Mucosa of rectum (tissue), 2 donors: ENCODE data around the gene NME9.

Experiments
- H3K27ac ChIP-seq, 2 donors: one replicate each; pipeline ENCODE4 v1.7.0; 2013; ENCODE audit warnings: inconsistent platforms in 2 of 2, low read depth in 2 of 2, low read length in 2 of 2
- H3K27me3 ChIP-seq, 2 donors: one replicate each; pipeline ENCODE4 v1.7.0; 2013; ENCODE audit warnings: low read length in 2 of 2; ENCODE audit not compliant: control insufficient read depth in 2 of 2, insufficient read depth in 2 of 2
- H3K36me3 ChIP-seq, 2 donors: one replicate each; pipeline ENCODE4 v1.7.0; 2013; ENCODE audit warnings: low read length in 2 of 2; ENCODE audit not compliant: control insufficient read depth in 2 of 2, insufficient read depth in 2 of 2
- H3K4me1 ChIP-seq, 2 donors: one replicate each; pipeline ENCODE4 v1.7.0; 2013; ENCODE audit warnings: low read length in 2 of 2, mild to moderate bottlenecking in 1 of 2; ENCODE audit not compliant: control insufficient read depth in 2 of 2, insufficient read depth in 2 of 2
- H3K4me3 ChIP-seq, 2 donors: one replicate each; pipeline ENCODE4 v1.7.0; 2013; ENCODE audit warnings: low read length in 2 of 2
- H3K9ac ChIP-seq, 2 donors: one replicate each; pipeline ENCODE4 v1.7.0; 2013; ENCODE audit warnings: low read length in 2 of 2, low read depth in 1 of 2, mild to moderate bottlenecking in 1 of 2
- H3K9me3 ChIP-seq, 2 donors: one replicate each; pipeline ENCODE4 v1.7.0; 2013; ENCODE audit warnings: low read length in 2 of 2; ENCODE audit not compliant: control insufficient read depth in 2 of 2
- donor health status: healthy.
- donor health status: Normal muscosa, but diverticular disease.

Gene NME9

GRCh38 chr3:138334608-138335007, 5.0 kb upstream of the NME9 start:
- peaks cover 0 to 4% of the 10 kb centered on the region in 2 donors for H3K4me1 ChIP-seq
- no peaks in the 10 kb centered on the region for H3K9me3 ChIP-seq
- H3K9ac ChIP-seq, result no peak overlapping the region
- no peak overlapping the region for H3K4me3 ChIP-seq
- H3K36me3 ChIP-seq, result no peaks in the 10 kb centered on the region
- no peak overlapping the region for H3K27ac ChIP-seq
- peaks cover 2 to 3% of the 10 kb centered on the region in 2 donors for H3K27me3 ChIP-seq

GRCh38 chr3:138332472-138333073, 2.9 kb upstream of the NME9 start:
- H3K27me3 ChIP-seq, result peaks cover 2 to 3% of the 10 kb centered on the region in 2 donors
- H3K27ac ChIP-seq, result no peak overlapping the region
- no peak overlapping the region for H3K9ac ChIP-seq

GRCh38 chr3:138331143-138331894, 1.7 kb upstream of the NME9 start:
- Histone ChIP-seq H3K9ac (no peak overlapping the region), H3K9me3 (no peaks in the 10 kb centered on the region), H3K27me3 (peaks cover 3 to 4% of the 10 kb centered on the region in 2 donors), H3K27ac (no peak overlapping the region), H3K4me1 (peaks cover 4 to 9% of the 10 kb centered on the region in 2 donors), H3K36me3 (no peaks in the 10 kb centered on the region), H3K4me3 (no peak overlapping the region)

More at GRCh38 chr3:138332472-138333073, 2.9 kb upstream of the NME9 start:
- no peaks in the 10 kb centered on the region for H3K9me3 ChIP-seq
- H3K4me3 ChIP-seq, result no peak overlapping the region
- no peaks in the 10 kb centered on the region for H3K36me3 ChIP-seq
- peaks cover 4 to 9% of the 10 kb centered on the region in 2 donors for H3K4me1 ChIP-seq

DNA sequence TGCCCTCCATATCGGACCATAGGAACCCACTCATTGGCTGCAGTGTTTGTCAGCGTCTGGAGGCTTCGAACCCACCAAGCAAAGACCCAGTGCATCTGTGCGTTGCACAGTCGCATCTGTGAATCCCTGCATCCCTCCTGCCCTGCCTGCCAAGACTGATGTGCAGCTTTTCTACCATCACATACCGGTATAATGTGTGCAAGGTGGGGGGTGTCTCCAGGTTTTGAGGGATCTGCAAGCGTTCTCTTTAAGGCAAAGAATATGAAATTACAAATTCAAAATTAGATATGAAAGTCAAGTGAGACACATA, 288 bp upstream of the NME9 start:
- Histone ChIP-seq H3K27me3 (peaks cover 3 to 4% of the 10 kb centered on the region in 2 donors), H3K4me3 (peak overlapping the region; percentile 55 to 73), H3K9ac (peak overlapping the region in 1 of 2 donors; percentile 50), H3K4me1 (peaks cover 4 to 9% of the 10 kb centered on the region in 2 donors), H3K27ac (no peak overlapping the region), H3K9me3 (no peaks in the 10 kb centered on the region), H3K36me3 (no peaks in the 10 kb centered on the region)

GRCh38 chr3:138328341-138328740, 1.3 kb downstream of the NME9 start:
- H3K27ac ChIP-seq, result no peak overlapping the region
- no peaks in the 10 kb centered on the region for H3K9me3 ChIP-seq
- H3K4me3 ChIP-seq, result no peak overlapping the region
- no peak overlapping the region for H3K9ac ChIP-seq
- H3K4me1 ChIP-seq, result peaks cover 4 to 9% of the 10 kb centered on the region in 2 donors
- peaks cover 0 to 6% of the 10 kb centered on the region in 2 donors for H3K27me3 ChIP-seq
- no peaks in the 10 kb centered on the region for H3K36me3 ChIP-seq

GRCh38 chr3:138327831-138328230, 1.8 kb downstream of the NME9 start:
- no peaks in the 10 kb centered on the region for H3K36me3 ChIP-seq
- no peak overlapping the region for H3K4me3 ChIP-seq
- peaks cover 0 to 6% of the 10 kb centered on the region in 2 donors for H3K27me3 ChIP-seq
- peaks cover 4 to 9% of the 10 kb centered on the region in 2 donors for H3K4me1 ChIP-seq
- no peak overlapping the region for H3K9ac ChIP-seq
- H3K9me3 ChIP-seq, result no peaks in the 10 kb centered on the region
- H3K27ac ChIP-seq, result no peak overlapping the region

- Histone ChIP-seq H3K4me3 (no peak overlapping the region), H3K4me1 (peaks cover 4 to 9% of the 10 kb centered on the region in 2 donors), H3K27ac (no peak overlapping the region), H3K9ac (no peak overlapping the region), H3K27me3 (peaks cover 0 to 6% of the 10 kb centered on the region in 2 donors), H3K36me3 (no peaks in the 10 kb centered on the region), H3K9me3 (no peaks in the 10 kb centered on the region)
These were observed 2.6 kb downstream of the NME9 start for GRCh38 chr3:138326866-138327595.

DNA sequence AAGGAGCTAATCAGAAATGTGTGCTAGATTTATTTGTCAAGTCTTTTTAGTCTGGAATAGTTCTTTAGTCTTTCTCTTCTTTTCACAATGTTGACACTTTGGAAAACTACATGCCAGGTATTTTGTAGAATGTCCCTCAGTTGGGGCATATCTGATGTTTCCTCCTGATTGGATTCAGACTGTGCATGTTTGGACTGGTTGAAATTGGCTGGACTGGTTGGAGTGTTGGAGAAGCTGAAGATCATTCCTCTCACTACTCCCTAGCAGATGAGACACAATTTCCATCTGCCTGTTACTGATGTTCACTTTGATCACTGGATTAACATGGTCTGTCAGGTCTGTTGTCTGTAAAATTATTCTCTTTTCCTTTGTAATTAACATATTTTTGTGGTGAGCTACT, 3.7 kb downstream of the NME9 start:
- Histone ChIP-seq H3K36me3 (no peaks in the 10 kb centered on the region), H3K27me3 (peaks cover 3 to 6% of the 10 kb centered on the region in 2 donors), H3K9me3 (no peaks in the 10 kb centered on the region), H3K4me3 (no peak overlapping the region), H3K9ac (no peak overlapping the region), H3K4me1 (peaks cover 4 to 9% of the 10 kb centered on the region in 2 donors), H3K27ac (no peak overlapping the region)

DNA sequence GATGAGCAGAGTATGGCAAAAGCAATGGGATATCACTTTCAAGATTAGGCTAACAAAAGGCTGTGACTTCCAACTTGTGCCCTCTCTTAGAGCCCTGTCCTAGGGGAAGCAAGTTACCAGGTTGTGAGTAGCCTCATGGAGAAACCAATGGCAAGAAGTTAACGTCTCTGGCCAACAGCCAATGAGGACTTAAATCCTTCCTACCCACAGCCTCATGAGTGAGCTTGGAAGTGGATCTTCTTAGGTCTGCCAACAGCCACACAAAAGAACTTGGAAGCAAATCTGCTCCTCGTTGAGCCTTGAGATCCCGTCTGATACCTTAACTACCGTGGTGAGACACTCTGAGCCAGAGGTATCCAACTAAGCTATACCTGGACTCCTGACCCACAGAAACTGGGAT, 5.7 kb downstream of the NME9 start:
- Histone ChIP-seq H3K36me3 (no peaks in the 10 kb centered on the region), H3K4me3 (no peak overlapping the region), H3K9me3 (no peaks in the 10 kb centered on the region), H3K9ac (no peak overlapping the region), H3K27ac (no peak overlapping the region), H3K4me1 (peaks cover 0 to 7% of the 10 kb centered on the region in 2 donors), H3K27me3 (peaks cover 3 to 4% of the 10 kb centered on the region in 2 donors)

DNA sequence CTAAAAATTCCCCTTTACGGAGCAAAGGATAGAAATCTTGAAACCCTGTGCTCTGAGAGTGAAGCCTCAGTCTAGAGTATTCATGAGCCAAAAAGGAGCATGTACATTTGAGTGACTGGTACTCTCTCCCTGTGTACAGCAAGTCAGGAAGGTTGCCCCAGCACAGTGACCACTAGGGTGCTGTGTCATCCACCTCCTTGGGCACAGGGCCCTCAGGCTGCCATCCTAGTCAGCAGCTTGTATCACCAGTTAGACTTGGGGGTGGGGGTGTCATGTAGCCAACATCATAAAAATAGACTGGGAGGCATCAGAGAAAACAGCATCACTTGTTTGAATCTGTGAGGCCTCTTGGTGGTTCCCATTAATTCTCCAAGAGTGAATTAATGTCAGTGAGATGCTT, 12.0 kb downstream of the NME9 start:
- Histone ChIP-seq H3K4me1 (no peaks in the 10 kb centered on the region), H3K27ac (no peak overlapping the region), H3K4me3 (no peak overlapping the region), H3K36me3 (no peaks in the 10 kb centered on the region), H3K27me3 (peaks cover 0 to 3% of the 10 kb centered on the region in 2 donors), H3K9me3 (no peaks in the 10 kb centered on the region), H3K9ac (no peak overlapping the region)
